Neural crest cell (in vitro differentiated cells): ENCODE data around the gene PPT2. TPM values are rescaled to one million over a fixed set of nuclear protein-coding genes. Genes with fewer than 3 reads are reported as not detected.

Source experiments
- DNase-seq: peaks from one replicate; pipeline ENCODE4 v3.0.0; 2021; ENCODE audit warnings: low read depth, mixed read lengths, low spot score
- H3K27ac Mint-ChIP-seq: one replicate; pipeline ENCODE4 v1.8.0; 2021; ENCODE audit warnings: mild to moderate bottlenecking, mixed read lengths; ENCODE audit not compliant: unreplicated experiment
- H3K27me3 Mint-ChIP-seq: 2 replicates; pipeline ENCODE4 v1.8.0; 2021; ENCODE audit warnings: low read depth, mild to moderate bottlenecking, mixed read lengths
- H3K36me3 Mint-ChIP-seq: 2 replicates; pipeline ENCODE4 v1.8.0; 2021; ENCODE audit warnings: low read depth, mild to moderate bottlenecking, mixed read lengths
- H3K4me1 Mint-ChIP-seq: 2 replicates; pipeline ENCODE4 v1.8.0; 2021; ENCODE audit warnings: mixed read lengths
- H3K4me3 Mint-ChIP-seq: one replicate; pipeline ENCODE4 v1.8.0; 2021; ENCODE audit warnings: mild to moderate bottlenecking, mixed read lengths
- H3K9me3 Mint-ChIP-seq: 2 replicates; pipeline ENCODE4 v1.8.0; 2021; ENCODE audit warnings: mixed read lengths
- total RNA-seq: library from RNA; stranded (reverse); gene quantifications from 2 replicates; pipeline ENCODE4 v1.2.1, GENCODE V29; 2021
- TF ChIP-seq, protein P1 (sequence below): fragments of 200-600 bp; sonication (generic); conservative IDR thresholded peaks from 2 replicates; pipeline ENCODE4 v1.5.0; 2021; ENCODE audit warnings: antibody characterized with exemption, mild to moderate bottlenecking

The PPT2 gene
- total RNA-seq, 1 donor from 2014 or later, result 60.9 TPM

DNA sequence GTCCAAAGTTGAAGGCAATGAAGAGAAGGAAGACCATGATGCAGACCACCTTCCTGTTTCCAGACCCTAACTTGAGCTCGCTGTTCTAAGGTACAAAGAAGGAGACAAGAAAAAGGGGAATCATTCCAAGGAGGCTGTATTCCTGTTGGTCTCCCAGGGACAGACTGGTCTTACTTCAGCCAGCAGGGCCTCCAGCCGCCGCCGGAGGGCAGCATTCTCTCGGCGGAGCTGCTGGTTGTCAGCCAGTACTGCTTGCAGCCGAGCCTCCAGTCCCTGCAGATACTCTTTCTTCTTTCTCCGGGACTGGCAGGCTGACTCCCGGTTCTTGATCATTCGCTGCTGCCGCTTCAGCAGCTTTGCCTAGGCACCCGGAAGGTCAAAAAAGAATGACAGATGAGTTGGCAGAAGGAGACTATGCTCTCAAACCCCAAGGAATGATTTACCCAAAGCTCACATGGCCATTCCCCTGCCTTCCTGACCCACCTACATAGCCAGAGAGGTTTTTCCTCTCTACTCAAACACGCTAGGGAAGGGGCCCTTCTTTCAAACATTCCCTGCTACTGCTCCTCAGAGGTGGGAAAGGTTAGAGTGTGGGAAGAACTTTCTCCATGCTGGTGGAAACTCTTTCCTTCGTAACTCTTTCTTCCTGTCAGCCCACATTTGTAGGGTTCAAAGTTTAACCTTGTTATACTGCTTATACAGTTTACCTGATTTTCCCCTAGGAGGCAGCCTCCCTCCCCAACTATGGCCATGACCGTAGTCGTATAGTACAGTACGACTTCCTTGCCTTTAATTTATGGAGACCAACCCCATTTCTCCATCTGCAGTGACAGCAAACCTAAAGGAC lies 34.9 kb upstream of the PPT2 start:
- Mint-ChIP-seq H3K27ac (peak overlapping the region; percentile 10), H3K4me3 (peak overlapping the region; percentile 62), H3K9me3 (no peaks in the 10 kb centered on the region), H3K4me1 (peaks cover 11% of the 10 kb centered on the region), H3K27me3 (no peaks in the 10 kb centered on the region), H3K36me3 (peaks cover 13% of the 10 kb centered on the region)
- TF ChIP-seq, protein P1, sequence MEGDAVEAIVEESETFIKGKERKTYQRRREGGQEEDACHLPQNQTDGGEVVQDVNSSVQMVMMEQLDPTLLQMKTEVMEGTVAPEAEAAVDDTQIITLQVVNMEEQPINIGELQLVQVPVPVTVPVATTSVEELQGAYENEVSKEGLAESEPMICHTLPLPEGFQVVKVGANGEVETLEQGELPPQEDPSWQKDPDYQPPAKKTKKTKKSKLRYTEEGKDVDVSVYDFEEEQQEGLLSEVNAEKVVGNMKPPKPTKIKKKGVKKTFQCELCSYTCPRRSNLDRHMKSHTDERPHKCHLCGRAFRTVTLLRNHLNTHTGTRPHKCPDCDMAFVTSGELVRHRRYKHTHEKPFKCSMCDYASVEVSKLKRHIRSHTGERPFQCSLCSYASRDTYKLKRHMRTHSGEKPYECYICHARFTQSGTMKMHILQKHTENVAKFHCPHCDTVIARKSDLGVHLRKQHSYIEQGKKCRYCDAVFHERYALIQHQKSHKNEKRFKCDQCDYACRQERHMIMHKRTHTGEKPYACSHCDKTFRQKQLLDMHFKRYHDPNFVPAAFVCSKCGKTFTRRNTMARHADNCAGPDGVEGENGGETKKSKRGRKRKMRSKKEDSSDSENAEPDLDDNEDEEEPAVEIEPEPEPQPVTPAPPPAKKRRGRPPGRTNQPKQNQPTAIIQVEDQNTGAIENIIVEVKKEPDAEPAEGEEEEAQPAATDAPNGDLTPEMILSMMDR, result peak; percentile 91
- peak; percentile 78 for DNase-seq

GRCh38 chr6:32120573-32121059 lies 33.3 kb upstream of the PPT2 start:
- TF ChIP-seq, protein P1, result no peak
- Mint-ChIP-seq H3K36me3 (peaks cover 14% of the 10 kb centered on the region), H3K4me3 (no peak overlapping the region), H3K27me3 (no peaks in the 10 kb centered on the region), H3K9me3 (no peaks in the 10 kb centered on the region), H3K4me1 (peaks cover 11% of the 10 kb centered on the region), H3K27ac (no peak overlapping the region)
- DNase-seq, result no peak

GRCh38 chr6:32123681-32124080 lies 30.3 kb upstream of the PPT2 start:
- Mint-ChIP-seq H3K9me3 (no peaks in the 10 kb centered on the region), H3K27me3 (no peaks in the 10 kb centered on the region), H3K27ac (no peak overlapping the region), H3K4me3 (peak overlapping the region; percentile 52), H3K36me3 (peaks cover 12% of the 10 kb centered on the region), H3K4me1 (peaks cover 40% of the 10 kb centered on the region)
- TF ChIP-seq, protein P1, result no peak
- no peak for DNase-seq

- peaks cover 8% of the 10 kb centered on the region for H3K36me3 Mint-ChIP-seq
- H3K4me3 Mint-ChIP-seq, result peak overlapping the region; percentile 99
- peaks cover 2% of the 10 kb centered on the region for H3K27me3 Mint-ChIP-seq
- no peak for DNase-seq
- peaks cover 2% of the 10 kb centered on the region for H3K9me3 Mint-ChIP-seq
- H3K4me1 Mint-ChIP-seq, result peaks cover 45% of the 10 kb centered on the region
- TF ChIP-seq, protein P1, result no peak
- H3K27ac Mint-ChIP-seq, result peak overlapping the region; percentile 99
Measured at GRCh38 chr6:32126880-32127279, 27.1 kb upstream of the PPT2 start.

GRCh38 chr6:32127409-32127716 lies 26.6 kb upstream of the PPT2 start:
- H3K9me3 Mint-ChIP-seq, result peaks cover 2% of the 10 kb centered on the region
- H3K4me1 Mint-ChIP-seq, result peaks cover 45% of the 10 kb centered on the region
- H3K36me3 Mint-ChIP-seq, result peaks cover 8% of the 10 kb centered on the region
- peak overlapping the region; percentile 99 for H3K4me3 Mint-ChIP-seq
- H3K27ac Mint-ChIP-seq, result peak overlapping the region; percentile 99
- peaks cover 2% of the 10 kb centered on the region for H3K27me3 Mint-ChIP-seq
- DNase-seq, result no peak
- TF ChIP-seq, protein P1, result no peak
